NCI-H446 treated with DMSO at 0.1 percent for 48 hours (cell line): Measurements from ENCODE around the gene SLC44A2.

Experiments used
- DNase-seq: peaks from one replicate; lab custom pipeline; 2025; lab: John Stamatoyannopoulos, UW

SLC44A2 gene

GRCh38 chr19:10682397-10683063, 57.2 kb downstream of the SLC44A2 start:
- DNase-seq, result no peak

DNA sequence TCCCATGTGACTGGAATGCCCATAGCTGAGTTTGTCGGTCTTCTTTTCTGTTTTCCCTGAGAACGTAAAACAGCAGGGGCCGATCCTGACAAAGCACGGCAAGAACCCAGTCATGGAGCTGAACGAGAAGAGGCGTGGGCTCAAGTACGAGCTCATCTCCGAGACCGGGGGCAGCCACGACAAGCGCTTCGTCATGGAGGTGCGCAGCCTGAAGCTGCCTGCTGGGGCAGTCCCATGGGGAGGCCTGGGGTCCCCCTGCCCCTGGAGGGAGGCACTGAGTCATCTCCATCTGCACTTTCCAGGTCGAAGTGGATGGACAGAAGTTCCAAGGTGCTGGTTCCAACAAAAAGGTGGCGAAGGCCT, 57.7 kb downstream of the SLC44A2 start:
- DNase-seq, result no peak

DNA sequence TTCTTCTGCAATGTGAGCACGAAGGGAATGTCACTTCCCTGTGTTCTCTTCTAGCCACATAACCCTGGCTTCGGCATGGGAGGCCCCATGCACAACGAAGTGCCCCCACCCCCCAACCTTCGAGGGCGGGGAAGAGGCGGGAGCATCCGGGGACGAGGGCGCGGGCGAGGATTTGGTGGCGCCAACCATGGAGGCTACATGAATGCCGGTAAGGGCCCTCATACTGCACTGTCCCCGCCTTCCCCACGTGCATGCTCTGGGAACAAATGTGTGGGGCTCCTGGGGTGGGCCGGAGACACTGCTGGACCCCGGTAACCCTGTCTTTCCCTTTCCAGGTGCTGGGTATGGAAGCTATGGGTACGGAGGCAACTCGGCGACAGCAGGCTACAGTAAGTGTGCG, 58.2 kb downstream of the SLC44A2 start:
- DNase-seq, result no peak

DNA sequence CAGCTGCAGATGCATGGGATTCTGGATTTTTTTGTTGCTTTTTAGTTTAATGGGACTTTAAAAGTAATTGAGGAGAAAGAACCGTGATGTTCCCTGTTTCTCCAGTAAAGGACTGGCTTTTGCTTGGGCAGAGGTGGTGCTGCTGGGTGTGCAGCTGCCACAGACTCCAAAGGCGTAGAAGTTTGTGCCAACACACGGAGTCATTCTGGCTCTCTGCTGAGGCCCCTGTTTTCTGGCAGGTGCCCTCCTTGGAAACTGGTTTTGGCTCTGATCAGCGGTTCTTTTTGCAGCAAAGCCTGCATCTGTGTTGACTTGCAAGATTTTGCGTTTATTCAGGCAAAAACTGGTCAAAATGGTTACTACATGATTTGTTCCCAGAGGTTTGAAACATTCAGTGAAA, 59.9 kb downstream of the SLC44A2 start:
- no peak for DNase-seq

GRCh38 chr19:10686193-10686592, 60.8 kb downstream of the SLC44A2 start:
- DNase-seq, result no peak

DNA sequence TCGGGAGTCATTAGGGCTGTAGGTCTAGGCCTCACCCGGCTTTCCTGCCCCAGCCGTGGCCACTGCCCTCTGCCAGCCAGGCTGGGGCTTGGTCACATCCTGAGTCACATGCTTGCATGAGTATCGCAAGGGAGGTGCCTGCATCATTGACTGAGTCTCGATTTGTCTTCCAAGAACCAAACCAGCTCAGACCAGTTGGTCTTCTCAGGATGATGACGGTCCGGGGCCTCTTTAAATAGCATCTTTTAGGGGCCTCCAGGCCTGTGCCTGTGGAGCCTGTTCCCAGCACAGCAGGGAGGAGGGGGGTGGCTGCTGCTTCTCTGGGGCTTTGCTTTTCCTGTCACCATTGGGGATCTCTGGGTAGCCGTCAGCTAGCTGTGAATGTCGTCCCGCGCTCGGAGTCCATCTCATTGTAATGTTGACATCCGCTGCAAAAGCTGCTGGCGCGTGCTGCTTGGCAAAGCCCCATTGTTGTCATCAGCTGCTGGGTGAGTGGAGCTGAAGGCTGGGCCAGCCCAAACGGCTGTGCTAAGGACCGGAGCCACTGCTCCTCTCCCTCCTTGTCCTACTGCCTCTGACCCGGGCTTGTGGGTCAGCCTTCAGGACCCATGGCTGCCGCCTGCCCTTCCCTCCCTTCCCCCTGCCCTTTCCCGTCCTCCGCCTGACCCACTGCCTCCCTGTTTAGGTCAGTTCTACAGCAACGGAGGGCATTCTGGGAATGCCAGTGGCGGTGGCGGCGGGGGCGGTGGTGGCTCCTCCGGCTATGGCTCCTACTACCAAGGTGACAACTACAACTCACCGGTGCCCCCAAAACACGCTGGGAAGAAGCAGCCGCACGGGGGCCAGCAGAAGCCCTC, 61.5 kb downstream of the SLC44A2 start:
- DNase-seq, result no peak

DNA sequence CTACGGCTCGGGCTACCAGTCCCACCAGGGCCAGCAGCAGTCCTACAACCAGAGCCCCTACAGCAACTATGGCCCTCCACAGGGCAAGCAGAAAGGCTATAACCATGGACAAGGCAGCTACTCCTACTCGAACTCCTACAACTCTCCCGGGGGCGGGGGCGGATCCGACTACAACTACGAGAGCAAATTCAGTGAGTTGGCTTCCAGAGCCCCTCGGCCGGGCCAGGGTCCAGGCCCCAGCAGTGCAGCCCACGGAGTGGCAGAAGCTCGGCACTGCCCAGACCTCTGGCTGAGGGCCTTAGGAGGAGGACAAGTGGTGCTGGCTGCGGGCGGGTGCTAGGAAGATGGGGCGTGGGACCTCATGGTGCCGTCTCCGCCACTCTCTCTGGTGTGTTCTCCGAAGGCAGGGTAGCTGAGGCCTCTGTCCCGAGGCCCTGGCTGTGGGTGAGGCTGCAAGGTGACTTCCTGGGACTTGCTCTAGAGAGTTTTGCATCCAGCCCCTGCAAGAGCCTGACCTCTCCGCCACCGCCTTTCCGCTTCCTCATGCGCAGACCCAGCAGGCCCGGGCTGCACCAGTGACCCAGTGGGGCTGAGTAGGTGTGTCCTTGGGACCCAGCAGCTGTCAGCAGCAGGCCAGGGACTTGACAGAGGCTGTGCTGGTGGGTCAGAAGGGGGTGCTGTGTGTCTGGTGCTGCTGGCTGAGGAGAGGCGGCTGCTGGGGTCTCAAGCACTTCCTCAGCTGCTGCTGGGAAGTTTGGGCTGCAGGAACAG, 62.4 kb downstream of the SLC44A2 start:
- DNase-seq, result no peak

DNA sequence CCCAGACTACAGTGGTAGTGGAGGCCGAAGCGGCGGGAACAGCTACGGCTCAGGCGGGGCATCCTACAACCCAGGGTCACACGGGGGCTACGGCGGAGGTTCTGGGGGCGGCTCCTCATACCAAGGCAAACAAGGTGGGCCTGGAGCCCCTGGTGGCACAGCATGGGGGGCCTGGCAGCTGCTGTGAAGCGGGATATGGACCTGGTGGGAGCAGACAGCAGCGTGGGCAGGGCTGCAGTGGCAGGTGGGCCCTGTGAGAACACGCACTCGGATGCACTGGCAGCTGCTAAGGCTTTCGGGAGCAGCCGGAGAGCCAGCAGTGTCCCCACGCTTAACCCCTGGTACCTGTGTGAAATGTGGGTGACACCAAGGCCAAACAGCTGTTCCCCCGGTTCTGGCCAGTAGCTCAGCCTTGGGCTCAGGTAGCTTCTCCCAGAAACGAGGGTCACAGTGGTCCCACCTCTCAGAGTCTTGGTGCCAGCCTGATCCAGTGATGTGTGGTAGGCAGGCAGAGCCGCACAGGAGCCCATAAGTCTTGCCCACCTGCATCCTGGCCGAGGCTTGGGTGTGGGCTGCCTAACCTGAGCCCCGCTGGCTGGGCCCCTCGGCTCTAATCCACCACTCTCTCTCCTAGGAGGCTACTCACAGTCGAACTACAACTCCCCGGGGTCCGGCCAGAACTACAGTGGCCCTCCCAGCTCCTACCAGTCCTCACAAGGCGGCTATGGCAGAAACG, 63.4 kb downstream of the SLC44A2 start:
- no peak for DNase-seq

DNA sequence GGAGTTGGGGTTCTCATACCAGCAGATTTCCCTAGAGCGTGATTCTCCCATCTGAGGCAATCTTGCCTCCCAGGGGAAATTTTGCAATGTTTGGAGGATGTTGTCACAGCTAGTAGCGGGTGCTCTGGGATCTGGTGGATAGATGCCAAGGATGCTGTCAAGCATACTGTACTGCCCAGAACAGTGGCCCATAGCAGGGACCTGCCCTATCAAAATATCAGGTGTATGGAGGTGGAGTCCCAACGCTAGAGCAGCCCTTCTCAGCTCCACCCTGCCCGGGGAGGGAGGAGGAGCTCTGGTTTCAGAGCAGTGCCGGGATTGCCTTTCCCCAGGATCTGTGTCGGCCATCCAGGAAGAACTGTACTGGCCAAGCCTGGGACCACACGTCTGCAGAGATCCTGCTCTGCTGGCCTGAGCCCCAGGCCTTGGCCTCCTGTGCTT, 65.0 kb downstream of the SLC44A2 start:
- no peak for DNase-seq

DNA sequence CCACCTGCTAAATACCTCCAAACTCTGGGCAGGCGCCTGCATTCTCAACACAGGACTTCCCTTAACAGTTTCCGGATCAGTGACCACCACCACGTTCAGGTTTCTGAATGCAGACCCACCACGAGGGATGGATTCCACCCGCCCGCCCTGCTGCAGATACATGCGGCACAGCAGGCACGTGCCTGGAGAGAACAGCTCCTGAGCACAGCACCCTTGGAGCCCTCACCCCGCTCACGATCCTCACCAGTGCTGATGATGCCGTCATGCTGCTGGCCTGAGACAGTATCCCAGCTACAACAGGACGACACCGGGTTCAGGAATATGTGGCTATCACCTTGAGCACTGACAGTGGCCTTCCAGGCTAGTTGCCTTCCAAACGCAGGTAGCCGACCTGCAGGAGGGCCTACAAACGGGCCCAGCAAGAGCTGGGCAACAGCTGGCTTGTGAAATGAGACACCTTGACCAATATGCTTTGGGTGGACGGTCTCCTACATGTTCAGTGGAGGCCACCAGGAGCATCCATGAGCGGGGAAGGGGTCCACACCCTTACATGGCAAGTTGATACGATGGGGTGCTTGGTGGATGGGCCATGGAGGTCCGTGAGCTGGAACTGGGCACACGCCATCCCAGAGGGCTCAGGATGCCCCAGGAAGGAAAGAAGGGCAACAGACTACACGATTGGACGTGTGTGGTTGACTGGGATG, 66.0 kb downstream of the SLC44A2 start:
- no peak for DNase-seq

DNA sequence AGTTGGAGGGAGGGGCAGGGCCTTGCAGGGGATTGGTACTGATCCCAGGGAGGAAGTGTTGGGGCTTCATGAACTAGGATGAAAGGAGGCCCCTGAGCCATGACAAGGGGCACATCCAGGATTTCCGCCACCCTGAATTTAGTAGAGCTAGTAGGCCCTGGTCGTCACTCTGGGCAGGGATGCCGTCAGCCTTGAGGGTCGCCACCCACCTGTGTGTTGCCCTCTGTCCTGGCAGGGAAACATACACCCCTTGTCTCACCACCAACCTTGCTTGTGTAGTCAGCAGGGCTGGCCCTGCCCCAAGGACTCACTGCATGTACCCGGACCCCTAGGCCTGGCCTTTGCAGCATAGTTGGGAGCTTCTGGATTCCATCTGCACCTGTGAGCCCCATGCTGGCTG, 66.5 kb downstream of the SLC44A2 start:
- DNase-seq, result no peak

DNA sequence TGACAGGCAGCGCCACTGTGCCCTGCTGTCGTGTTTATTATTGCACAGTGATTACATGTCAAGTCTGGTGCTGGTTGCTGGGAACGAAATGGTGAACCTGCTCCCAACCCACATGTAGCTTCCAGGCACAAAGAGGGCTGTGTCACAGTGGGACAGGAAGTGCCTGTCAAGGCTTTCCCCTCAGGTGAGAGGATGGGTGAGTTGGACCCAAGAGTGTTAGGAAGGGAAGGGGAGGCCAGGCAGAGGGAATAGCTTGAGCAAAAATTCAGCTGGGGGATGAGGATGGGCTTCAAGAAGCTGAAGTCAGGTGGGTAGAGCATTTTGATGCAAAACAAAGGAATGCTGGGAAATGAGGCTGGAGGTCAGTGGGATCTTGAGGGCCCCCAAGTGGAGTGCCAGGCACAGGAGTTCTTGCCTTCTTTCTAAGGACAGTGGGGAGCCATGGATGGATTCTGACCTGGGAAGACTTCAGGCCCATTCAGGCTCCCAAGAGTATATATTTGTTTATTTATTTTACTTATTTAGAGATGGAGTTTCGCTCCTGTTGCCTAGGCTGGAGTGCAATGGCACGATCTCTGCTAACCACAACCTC, 67.4 kb downstream of the SLC44A2 start:
- no peak for DNase-seq
